ENCODE results near the gene NDUFA12. TPM values are rescaled to one million over a fixed set of nuclear protein-coding genes. Genes with fewer than 3 reads are reported as not detected.

The NDUFA12 gene
- total and polyA plus RNA-seq, 2 of the 4 experiments (the other 2 are of a cell fraction): 116 to 135 TPM

- in situ Hi-C loops (cut with MboI; ENCODE audit: low sequenced_read_pairs): no loop called here
- H3K4me2 ChIP-seq (ENCODE audit: low read depth, low read length): no peak overlapping the region
- CTCF ChIA-PET: interaction anchor here (0.6 to 1.1 kb wide), 3 partner anchors 10 to 218 kb away, joined by 3 to 6 read pairs (median 4); no protein-coding TSS in a partner anchor
Measured at GRCh38 chr12:94982456-94982855, 21.0 kb downstream of the NDUFA12 start.

More at GRCh38 chr12:94982456-94982855, 21.0 kb downstream of the NDUFA12 start:
- Histone ChIP-seq H3K27me3 (ENCODE audit: control insufficient read depth, insufficient read depth, low read length) (no peaks in the 10 kb centered on the region), H3K56ac (ENCODE audit: extremely low read depth, insufficient read depth, low read length) (no peak overlapping the region), H3K9me3 (ENCODE audit: control insufficient read depth, insufficient read depth, low read length) (no peaks in the 10 kb centered on the region), H2BK20ac (ENCODE audit: low read depth, low read length) (peak overlapping the region; percentile 0; the same call in 1 of the 2 replicates), H2BK5ac (ENCODE audit: low read depth, low read length, poor library complexity, severe bottlenecking) (no peak overlapping the region), H3K36me3 (ENCODE audit: control insufficient read depth, insufficient read depth, low read length) (no peaks in the 10 kb centered on the region), H2AK5ac (ENCODE audit: low read depth, low read length) (peak overlapping the region; percentile 11; the same call in 1 of the 2 replicates), H2BK15ac (ENCODE audit: low read depth, low read length) (no peak overlapping the region), H4K20me1 (ENCODE audit: insufficient read depth, low read length) (no peaks in the 10 kb centered on the region; the same call in 1 of the 2 replicates), H4K5ac (ENCODE audit: low read depth, low read length) (no peak overlapping the region), H3K27ac (ENCODE audit: insufficient read depth, low read length) (no peak overlapping the region), H2AFZ (replicated peaks; ENCODE audit: low read length, poor library complexity) (no peak overlapping the region), H2AK9ac (replicated peaks; ENCODE audit: low read depth, low read length, poor library complexity) (no peak overlapping the region), H3K4me3 (ENCODE audit: insufficient read depth, low read depth, low read length) (no peak overlapping the region), H4K91ac (ENCODE audit: insufficient read depth, low read depth, low read length) (peak overlapping the region; percentile 6; the same call in 1 of the 2 replicates), H3K4ac (ENCODE audit: low read depth, low read length) (peak overlapping the region; percentile 2; the same call in 1 of the 2 replicates), H3K23ac (ENCODE audit: low read depth, low read length) (no peak overlapping the region), H3K4me1 (ENCODE audit: control insufficient read depth, insufficient read depth, low read length) (peaks cover 8% of the 10 kb centered on the region), H3K18ac (ENCODE audit: low read depth, low read length) (no peak overlapping the region), H3K9me1 (ENCODE audit: insufficient read depth, low read length) (peaks cover 15% of the 10 kb centered on the region), H3K9ac (ENCODE audit: low read depth, low read length) (no peak overlapping the region), H4K8ac (ENCODE audit: low read depth in 2 of 2, low read length in 2 of 2) (peak overlapping the region in 1 of 2 experiments; percentile 86; a peak in 2 of 4 replicates), H3K14ac (replicated peaks; ENCODE audit: low read depth, low read length) (0 out of 2 replicates have a peak overlapping the region, but pooled peaks have one; percentile 10), H2BK120ac (ENCODE audit: low read depth, low read length) (peak overlapping the region; percentile 64), H3K79me1 (ENCODE audit: low read depth in 1 of 2, low read length in 2 of 2) (peaks cover 14 to 36% of the 10 kb centered on the region in 2 experiments)
- no TSS peak for BruUV-seq (replicated peaks)
- TF ChIP-seq BHLHE40 (IDR thresholded peaks at IDR 0.05; ENCODE audit: low read depth, low read length): no peak
- no peak for TF ChIP-seq SMC3 (IDR thresholded peaks at IDR 0.05; ENCODE audit: low read depth, low read length)
- TF ChIP-seq CHD1 (IDR thresholded peaks at IDR 0.05; ENCODE audit: low read depth, low read length): no peak
- TF ChIP-seq MAFK (IDR thresholded peaks at IDR 0.05; ENCODE audit: low read depth, low read length): no peak
- no peak for TF ChIP-seq FOS (IDR thresholded peaks at IDR 0.05; ENCODE audit: low read depth, low read length)
- no peak for TF ChIP-seq CTCF (conservative IDR thresholded peaks at IDR 0.05; ENCODE audit: low read depth, low read length)
- TF ChIP-seq RCOR1 (IDR thresholded peaks at IDR 0.05; ENCODE audit: insufficient replicate concordance, low read length): no peak
- TF ChIP-seq MXI1 (IDR thresholded peaks at IDR 0.05; ENCODE audit: borderline replicate concordance, low read depth, low read length): no peak
- no peak for TF ChIP-seq NFE2L2 (IDR thresholded peaks at IDR 0.05; ENCODE audit: low read depth, low read length)
- TF ChIP-seq, protein P1, sequence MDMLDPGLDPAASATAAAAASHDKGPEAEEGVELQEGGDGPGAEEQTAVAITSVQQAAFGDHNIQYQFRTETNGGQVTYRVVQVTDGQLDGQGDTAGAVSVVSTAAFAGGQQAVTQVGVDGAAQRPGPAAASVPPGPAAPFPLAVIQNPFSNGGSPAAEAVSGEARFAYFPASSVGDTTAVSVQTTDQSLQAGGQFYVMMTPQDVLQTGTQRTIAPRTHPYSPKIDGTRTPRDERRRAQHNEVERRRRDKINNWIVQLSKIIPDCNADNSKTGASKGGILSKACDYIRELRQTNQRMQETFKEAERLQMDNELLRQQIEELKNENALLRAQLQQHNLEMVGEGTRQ (IDR thresholded peaks at IDR 0.05; ENCODE audit: low read depth, low read length): no peak
- TF ChIP-seq, protein P2, sequence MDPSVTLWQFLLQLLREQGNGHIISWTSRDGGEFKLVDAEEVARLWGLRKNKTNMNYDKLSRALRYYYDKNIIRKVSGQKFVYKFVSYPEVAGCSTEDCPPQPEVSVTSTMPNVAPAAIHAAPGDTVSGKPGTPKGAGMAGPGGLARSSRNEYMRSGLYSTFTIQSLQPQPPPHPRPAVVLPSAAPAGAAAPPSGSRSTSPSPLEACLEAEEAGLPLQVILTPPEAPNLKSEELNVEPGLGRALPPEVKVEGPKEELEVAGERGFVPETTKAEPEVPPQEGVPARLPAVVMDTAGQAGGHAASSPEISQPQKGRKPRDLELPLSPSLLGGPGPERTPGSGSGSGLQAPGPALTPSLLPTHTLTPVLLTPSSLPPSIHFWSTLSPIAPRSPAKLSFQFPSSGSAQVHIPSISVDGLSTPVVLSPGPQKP (IDR thresholded peaks at IDR 0.05; ENCODE audit: borderline replicate concordance, low read depth, low read length): no peak
- TF ChIP-seq MAZ (IDR thresholded peaks at IDR 0.05; ENCODE audit: borderline replicate concordance, low read depth, low read length): no peak
- TF ChIP-seq POLR2A (IDR thresholded peaks at IDR 0.05; ENCODE audit: low read depth, low read length): no peak
- no peak for TF ChIP-seq RFX5 (IDR thresholded peaks at IDR 0.05; ENCODE audit: low read depth, low read length)
- TF ChIP-seq RAD21 (IDR thresholded peaks at IDR 0.05; ENCODE audit: low read length): no peak
- no peak for TF ChIP-seq CEBPB (IDR thresholded peaks at IDR 0.05; ENCODE audit: low read depth, low read length)
- WGBS, 2 experiments (ENCODE audit: extremely low coverage in 2 of 2, insufficient read length in 1 of 2): 79% methylated on average over 2 of the region's 7 CpGs; no CpG with 5 or more reads in 1 of the 2 experiments
- DNase-seq: no peak
- ATAC-seq (ENCODE audit: low read depth): no peak
- dilution Hi-C loops (cut with HindIII; ENCODE audit: low sequenced_read_pairs, unreplicated experiment): no loop called here
- intact Hi-C loops (cut with micrococcal nuclease): no loop called here
- POLR2A ChIA-PET (ENCODE audit: unreplicated experiment): no interaction called here
